GM11168 (cell line): ENCODE results near the gene ERMP1.
"Not testable (repeated sequence)": the region's sequence is repeated elsewhere in the genome, so short reads cannot be mapped to it uniquely, and the experiment has no call there.

Experiments used
- in situ Hi-C: fragments of 300-500 bp; cut with MboI; formaldehyde crosslinking; loops from one replicate; pipeline ENCODE4 v1.12.0; 2022; ENCODE audit warnings: low sequenced_read_pairs; ENCODE audit not compliant: unreplicated experiment

Gene ERMP1

DNA sequence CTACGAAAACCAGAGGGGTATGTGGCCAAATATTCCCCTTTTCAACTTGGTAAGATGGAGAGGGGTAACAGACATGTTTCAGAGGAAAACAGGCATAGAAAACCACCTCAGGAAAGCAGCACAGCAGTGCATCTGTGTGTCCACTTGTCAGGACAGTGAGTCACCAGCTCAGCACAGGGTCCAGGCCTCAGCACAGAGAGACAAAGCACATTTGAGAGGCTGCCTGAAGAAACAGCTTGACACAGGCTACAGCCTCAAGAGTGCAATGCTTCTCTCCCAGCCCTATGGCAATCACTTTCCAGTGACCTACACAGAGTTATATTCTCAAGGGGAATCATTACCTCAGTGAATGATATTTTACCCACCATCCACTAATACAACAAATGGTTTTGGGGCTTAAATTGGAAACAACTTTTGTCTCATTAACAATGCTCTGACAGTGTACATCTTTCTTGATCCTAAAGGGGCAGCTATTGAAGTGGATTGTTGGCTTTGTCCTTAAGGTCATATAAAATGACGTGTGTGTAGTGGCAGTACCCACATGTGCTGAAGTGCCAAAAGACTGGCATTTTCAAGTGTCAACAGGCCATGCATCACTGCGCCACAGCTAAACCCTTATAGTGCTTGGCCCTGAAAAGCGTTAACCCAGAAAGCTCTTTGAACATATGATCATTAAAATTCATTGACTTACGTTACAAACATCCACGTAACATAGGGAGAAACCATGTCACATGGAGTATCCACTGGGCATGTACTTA, 46.4 kb downstream of the ERMP1 start:
- in situ Hi-C loops, result no loop called here

DNA sequence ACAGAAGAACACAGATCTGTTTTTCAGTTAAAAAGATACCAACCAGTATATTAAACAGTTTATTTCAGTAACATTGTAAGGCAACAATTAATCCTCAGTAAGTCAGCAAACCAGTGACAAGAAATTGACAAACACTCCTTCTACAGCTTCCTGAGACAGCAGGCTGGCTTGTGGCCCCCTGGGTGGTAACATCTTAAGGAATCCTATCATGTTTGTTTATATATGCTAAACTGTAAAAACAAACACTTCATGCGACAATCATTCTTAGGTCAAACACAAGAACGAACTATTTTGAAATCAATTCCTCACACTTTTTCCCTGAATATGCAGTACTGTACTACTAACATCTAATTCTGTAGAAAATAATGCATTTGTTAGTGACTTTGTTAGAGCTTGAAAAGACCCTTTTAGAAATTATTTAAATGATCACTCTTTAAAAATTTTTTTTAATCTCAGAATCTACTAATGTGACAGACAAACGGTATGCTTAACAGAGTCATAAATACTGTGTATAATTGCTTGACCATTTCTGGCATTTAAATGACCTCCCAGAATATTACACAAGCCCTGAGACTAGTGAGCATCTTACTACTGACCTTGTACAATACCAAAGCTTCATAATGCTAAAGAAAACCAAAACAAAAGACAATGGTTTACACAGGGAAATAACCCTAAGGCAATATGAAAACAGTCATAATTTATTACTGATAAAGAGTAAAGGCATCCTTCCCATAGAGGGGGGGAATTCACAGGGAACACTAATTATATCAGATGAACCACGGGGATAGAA, 48.2 kb downstream of the ERMP1 start:
- in situ Hi-C loops, result no loop called here

DNA sequence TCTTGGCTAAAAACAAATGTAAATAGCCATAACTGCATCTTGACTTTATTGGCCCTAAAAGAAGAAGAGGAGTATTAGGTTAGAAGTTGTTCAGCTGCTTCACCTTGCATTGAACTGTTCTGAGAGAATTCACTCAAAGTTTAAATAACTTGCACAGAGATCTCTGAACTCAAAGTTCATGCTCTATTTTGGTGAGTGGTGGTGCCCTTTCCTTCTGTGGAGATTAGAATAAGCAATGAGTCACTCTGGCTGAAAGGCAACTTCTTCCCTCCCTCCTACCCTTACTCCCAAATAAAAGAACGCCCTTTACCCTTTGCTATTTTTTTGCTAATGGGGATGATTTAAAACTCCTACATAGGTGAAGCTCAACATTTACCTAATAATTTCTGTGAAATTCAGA, 48.9 kb downstream of the ERMP1 start:
- in situ Hi-C loops, result no loop called here

GRCh38 chr9:5783420-5783819, 49.5 kb downstream of the ERMP1 start:
- in situ Hi-C loops, result not testable (repeated sequence)

- in situ Hi-C loops, result not testable (repeated sequence)
These were observed 53.2 kb downstream of the ERMP1 start for GRCh38 chr9:5779705-5780218.

- in situ Hi-C loops, result no loop called here
These were observed 54.1 kb downstream of the ERMP1 start for GRCh38 chr9:5778805-5779204.

GRCh38 chr9:5773324-5773999, 59.5 kb downstream of the ERMP1 start:
- in situ Hi-C loops, result no loop called here

DNA sequence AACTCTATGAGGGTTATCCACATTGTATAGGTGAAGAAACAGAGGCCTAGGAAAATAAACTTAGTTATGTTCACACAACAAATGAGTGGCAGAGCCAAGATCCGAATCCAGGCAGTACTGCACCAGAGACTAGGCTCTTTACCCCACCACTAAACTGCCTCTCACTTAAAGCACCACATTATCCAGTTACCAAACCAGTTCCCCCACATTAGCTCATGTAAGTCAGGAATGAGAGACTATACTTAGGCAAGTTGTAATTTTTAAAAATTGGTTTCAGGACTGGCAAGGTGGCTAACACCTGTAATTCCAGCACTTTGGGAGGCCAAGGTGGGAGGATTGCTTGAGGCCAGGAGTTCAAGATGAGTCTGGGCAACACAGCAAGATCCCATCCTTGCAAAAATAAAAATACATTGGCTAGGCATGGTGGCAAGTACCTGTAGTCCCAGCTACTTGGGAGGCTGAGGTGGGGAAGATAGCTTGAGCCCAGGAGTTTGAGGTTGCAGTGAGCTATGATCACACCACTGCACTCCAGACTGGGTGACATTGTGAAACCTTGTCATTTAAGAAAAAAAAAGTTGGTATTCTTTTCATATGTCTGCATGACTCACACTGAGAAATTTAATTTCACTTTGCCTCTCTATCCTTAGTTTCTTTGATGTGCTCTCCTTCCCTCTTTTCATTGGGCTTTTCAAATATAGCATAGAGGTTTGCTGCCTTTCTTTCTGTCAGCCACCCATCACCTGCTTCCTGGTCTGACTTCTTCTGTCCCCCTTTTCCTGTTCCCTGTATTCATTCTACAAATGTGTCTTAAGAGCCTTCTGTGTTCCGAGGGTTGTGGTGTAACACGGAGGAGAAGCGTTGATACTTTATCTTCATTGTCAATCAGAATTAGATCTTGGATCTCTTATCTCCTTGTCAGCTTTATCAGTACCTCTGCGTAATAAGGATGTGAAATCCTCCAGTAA, 64.7 kb downstream of the ERMP1 start:
- in situ Hi-C loops, result no loop called here

- in situ Hi-C loops, result no loop called here
These were observed 68.6 kb downstream of the ERMP1 start for GRCh38 chr9:5764130-5764868.

GRCh38 chr9:5762421-5762820, 70.5 kb downstream of the ERMP1 start:
- in situ Hi-C loops, result no loop called here

- in situ Hi-C loops, result no loop called here
These were observed 72.6 kb downstream of the ERMP1 start for GRCh38 chr9:5760338-5760737.

DNA sequence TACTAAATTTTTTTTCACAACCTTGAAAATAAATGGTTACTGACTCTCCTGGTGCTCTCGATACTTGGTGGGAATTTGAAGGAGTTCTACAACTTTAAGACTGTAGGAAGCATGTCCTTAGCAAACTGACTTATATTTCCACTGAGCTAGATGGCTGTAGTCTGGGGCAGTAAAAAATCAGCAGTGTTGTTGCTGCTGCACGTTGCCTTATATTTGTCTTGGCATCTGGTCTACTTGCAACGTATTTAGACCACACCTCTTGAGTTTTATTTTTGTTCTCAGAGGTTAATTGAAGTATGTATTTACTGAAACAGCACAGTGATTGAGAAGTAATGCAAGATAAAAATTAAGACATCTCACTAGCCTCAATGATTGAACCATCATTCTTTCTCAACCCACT, 76.3 kb downstream of the ERMP1 start:
- in situ Hi-C loops, result no loop called here

DNA sequence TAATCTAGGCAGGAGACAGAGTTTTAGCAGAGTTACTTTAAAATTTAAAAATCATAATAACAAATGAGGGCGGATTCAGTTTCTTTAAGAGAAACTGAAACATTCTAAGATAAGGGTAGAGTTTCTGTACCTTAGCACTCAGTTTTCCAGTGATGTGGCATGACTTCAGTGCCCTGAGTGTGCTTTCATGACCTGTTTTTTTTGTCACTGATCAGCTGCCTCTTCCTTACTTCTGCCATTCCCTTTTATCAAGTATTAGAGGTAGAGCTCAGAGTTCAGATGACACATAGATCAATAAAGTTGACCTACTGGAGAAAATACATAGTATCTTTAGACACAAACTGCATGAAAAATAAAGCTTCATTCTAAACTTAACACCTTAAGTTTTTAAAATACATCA, 82.3 kb downstream of the ERMP1 start:
- in situ Hi-C loops, result no loop called here

GRCh38 chr9:5749306-5749705, 83.6 kb downstream of the ERMP1 start:
- in situ Hi-C loops, result no loop called here

DNA sequence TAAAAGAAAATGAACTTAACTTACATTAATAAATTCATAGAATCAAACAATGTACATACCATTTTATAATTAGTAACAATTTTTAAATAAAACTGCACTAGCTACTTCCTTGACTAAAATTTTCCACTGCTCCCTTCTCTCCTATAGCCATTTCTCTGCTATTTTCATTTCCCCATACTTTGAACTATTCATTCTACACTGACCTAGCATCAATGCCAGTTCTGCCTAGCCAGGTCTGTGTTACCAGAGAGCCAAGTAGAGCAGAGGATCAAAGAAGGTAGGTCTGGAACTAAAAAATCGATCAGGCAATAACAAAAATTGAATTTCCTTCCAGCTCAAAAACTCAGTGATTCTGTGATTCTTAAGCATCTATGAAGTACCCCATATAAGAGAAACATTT, 84.5 kb downstream of the ERMP1 start:
- in situ Hi-C loops, result no loop called here

- in situ Hi-C loops, result no loop called here
These were observed 89.8 kb downstream of the ERMP1 start for GRCh38 chr9:5743109-5743508.

GRCh38 chr9:5736563-5737346, 96.2 kb downstream of the ERMP1 start:
- in situ Hi-C loops, result no loop called here

DNA sequence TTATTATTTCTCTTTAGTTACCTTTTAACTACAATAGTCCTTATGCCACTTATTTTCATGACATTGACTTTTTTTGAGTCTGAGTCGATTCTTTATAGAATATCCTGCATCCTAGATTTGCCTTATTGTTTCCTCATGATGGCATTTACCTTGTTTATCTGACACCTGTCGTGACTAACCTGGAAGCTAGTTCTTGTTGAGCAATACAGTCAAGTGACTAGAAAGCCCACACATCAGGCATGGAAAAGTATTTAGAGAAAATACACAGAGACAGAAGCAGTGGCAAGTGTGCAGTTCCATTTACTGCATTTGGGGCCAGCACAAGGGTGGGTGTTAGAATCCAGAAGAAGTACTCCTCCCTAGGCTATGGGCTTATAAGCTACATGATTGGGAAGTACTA, 97.8 kb downstream of the ERMP1 start:
- in situ Hi-C loops, result no loop called here
